ENCODE results near the gene TCIRG1. TPM values are rescaled to one million over a fixed set of nuclear protein-coding genes. Genes with fewer than 3 reads are reported as not detected.
"Not testable (repeated sequence)": the region's sequence is repeated elsewhere in the genome, so short reads cannot be mapped to it uniquely, and the experiment has no call there.

TCIRG1 gene
- total RNA-seq, 6 experiments from 2014 or later, result 39.4 to 97.1 (median 69.3) TPM

DNA sequence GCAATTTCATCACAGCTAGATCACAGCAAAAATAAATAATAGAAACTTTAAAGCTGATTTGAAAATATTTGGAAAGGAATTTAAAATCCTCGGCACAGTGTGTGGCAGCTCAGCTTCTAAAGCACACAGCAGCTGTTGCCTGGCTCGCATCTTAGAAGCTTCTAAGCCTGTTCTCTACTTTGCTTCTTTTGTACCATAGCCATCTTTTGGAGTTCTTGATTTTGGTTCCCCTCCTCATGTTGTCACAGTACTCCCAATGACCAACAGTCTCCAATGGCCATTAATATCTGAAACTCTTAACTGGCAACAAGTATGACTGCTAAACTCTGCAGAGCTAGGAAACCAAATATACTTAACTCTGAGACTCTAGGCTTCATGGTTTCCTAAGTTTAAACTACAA is 53.6 kb downstream of the TCIRG1 start:
- Histone ChIP-seq H3K9me3 (no peaks in the 10 kb centered on the region), H3K4me1 (peaks cover 0 to 3% (median 0%) of the 10 kb centered on the region in 4 donors), H3K36me3 (peaks cover 0 to 4% (median 0%) of the 10 kb centered on the region in 4 donors), H3K27ac (no peak overlapping the region), H3K27me3 (no peaks in the 10 kb centered on the region), H3K4me3 (no peak overlapping the region)
- TF ChIP-seq CTCF (IDR thresholded peaks at IDR 0.05) (no peak), POLR2A (IDR thresholded peaks at IDR 0.05) (no peak)
- ATAC-seq (no peak), DNase-seq (no peak)
- intact Hi-C loops (cut with DNase I), result no loop called here
- WGBS (ENCODE audit: insufficient coverage, low coverage, low lambda C conversion rate, missing lambda C conversion rate), result 82% methylated on average over 2 of the region's 2 CpGs

DNA sequence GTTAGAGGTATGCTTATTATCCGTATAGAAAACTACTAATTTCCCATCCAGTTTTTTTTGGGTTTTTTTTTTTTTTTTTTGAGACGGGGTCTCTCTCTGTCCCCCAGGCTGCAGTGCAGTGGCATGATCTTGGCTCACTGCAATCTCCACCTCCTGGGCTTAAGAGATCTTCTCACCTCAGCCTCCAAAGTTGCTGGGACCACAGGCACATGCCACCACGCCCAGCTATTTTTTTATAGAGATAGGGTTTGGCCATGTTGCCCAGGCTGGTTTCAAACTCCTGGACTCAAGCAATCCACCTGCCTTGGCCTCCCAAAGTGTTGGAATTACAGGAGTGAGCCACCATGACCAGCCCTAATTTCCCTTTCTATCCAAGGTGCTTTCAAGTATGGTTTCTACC is 54.1 kb downstream of the TCIRG1 start:
- intact Hi-C loops (cut with DNase I); ATAC-seq; H3K4me1 ChIP-seq; H3K9me3 ChIP-seq; H3K27ac ChIP-seq; H3K36me3 ChIP-seq; H3K4me3 ChIP-seq; H3K27me3 ChIP-seq; DNase-seq: not testable (repeated sequence)
- 98% methylated on average over 3 of the region's 3 CpGs for WGBS (ENCODE audit: insufficient coverage, low coverage, low lambda C conversion rate, missing lambda C conversion rate)

DNA sequence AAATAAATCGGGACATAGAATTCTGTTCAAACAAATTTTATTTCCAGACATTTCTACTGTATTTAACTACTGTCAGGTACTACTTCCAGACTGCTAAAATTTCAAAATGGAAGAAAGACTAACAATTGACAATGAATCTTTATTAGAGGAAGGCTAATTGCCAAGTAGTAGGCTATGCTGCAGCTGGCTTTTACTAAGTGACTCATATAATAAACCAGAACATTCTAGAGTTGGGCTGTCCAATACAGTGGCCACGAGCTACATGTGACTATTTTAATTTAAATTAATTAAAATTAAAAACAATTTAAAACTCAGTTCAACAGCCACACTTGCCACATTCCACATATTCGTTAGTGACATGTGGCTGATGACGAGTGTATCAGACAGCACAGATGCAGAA is 54.7 kb downstream of the TCIRG1 start:
- H3K36me3 ChIP-seq, result peaks cover 0 to 4% (median 0%) of the 10 kb centered on the region in 4 donors
- H3K4me3 ChIP-seq, result no peak overlapping the region
- 85% methylated on average over 4 of the region's 4 CpGs for WGBS (ENCODE audit: insufficient coverage, low coverage, low lambda C conversion rate, missing lambda C conversion rate)
- peaks cover 0 to 10% (median 2%) of the 10 kb centered on the region in 4 donors for H3K4me1 ChIP-seq
- intact Hi-C loops (cut with DNase I), result no loop called here
- ATAC-seq (no peak), DNase-seq (no peak)
- H3K27me3 ChIP-seq, result no peaks in the 10 kb centered on the region
- H3K9me3 ChIP-seq, result no peaks in the 10 kb centered on the region
- TF ChIP-seq CTCF (IDR thresholded peaks at IDR 0.05) (no peak), POLR2A (IDR thresholded peaks at IDR 0.05) (no peak)
- no peak overlapping the region for H3K27ac ChIP-seq

- intact Hi-C loops (cut with DNase I), result no loop called here
- TF ChIP-seq POLR2A (IDR thresholded peaks at IDR 0.05), result no peak
- no peak for TF ChIP-seq CTCF (IDR thresholded peaks at IDR 0.05)
- 91% methylated on average over 8 of the region's 8 CpGs for WGBS (ENCODE audit: insufficient coverage, low coverage, low lambda C conversion rate, missing lambda C conversion rate)
- H3K4me1 ChIP-seq, result peaks cover 0 to 31% (median 6%) of the 10 kb centered on the region in 4 donors
- H3K27me3 ChIP-seq, result no peaks in the 10 kb centered on the region
- H3K9me3 ChIP-seq, result no peaks in the 10 kb centered on the region
- DNase-seq (no peak), ATAC-seq (no peak)
- H3K27ac ChIP-seq, result no peak overlapping the region
- peaks cover 0 to 4% (median 0%) of the 10 kb centered on the region in 4 donors for H3K36me3 ChIP-seq
- H3K4me3 ChIP-seq, result no peak overlapping the region
Observed at GRCh38 chr11:68096962-68097361, 58.1 kb downstream of the TCIRG1 start.

- intact Hi-C loops (cut with DNase I), result no loop called here
- peak overlapping the region in 1 of 3 donors; percentile 26 for H3K4me3 ChIP-seq
Observed at GRCh38 chr11:68099057-68099456, 60.2 kb downstream of the TCIRG1 start.

More at GRCh38 chr11:68099057-68099456, 60.2 kb downstream of the TCIRG1 start:
- H3K27me3 ChIP-seq, result no peaks in the 10 kb centered on the region
- peaks cover 0 to 4% (median 0%) of the 10 kb centered on the region in 4 donors for H3K36me3 ChIP-seq
- no peaks in the 10 kb centered on the region for H3K9me3 ChIP-seq
- H3K4me1 ChIP-seq, result peaks cover 0 to 31% (median 6%) of the 10 kb centered on the region in 4 donors
- ATAC-seq (peak in 2 of 4 donors; percentile 12), DNase-seq (no peak)
- TF ChIP-seq CTCF (IDR thresholded peaks at IDR 0.05) (no peak), POLR2A (IDR thresholded peaks at IDR 0.05) (no peak)
- H3K27ac ChIP-seq, result peak overlapping the region; percentile 19 to 58 (median 52)
